HepG2 (cell line): ENCODE data around the gene FAM83C. TPM values are rescaled to one million over a fixed set of nuclear protein-coding genes. Genes with fewer than 3 reads are reported as not detected.
A peak's percentile ranks its signal among the peaks of the same experiment; 100 is the strongest.

Experiments
- ATAC-seq: fragments of 200-7000 bp; cut with Tn5 transposase; 3 replicates; pipeline ENCODE4 v1.9.1; 2020; ENCODE audit warnings: mild to moderate bottlenecking, moderate library complexity
- BruUV-seq: library from RNA; stranded (reverse); fragments of 400-500 nt; replicated peaks from 2 replicates; lab custom pipeline; 2021; lab: Mats Ljungman, UMichigan
- CTCF ChIA-PET: fragments of 300-600 bp; formaldehyde crosslinking; extraction: SDS; loops from one replicate; lab custom pipeline; 2021; ENCODE audit warnings: low total read pairs, inconsistent platforms, low intra/inter-chr PET ratio; lab: Yijun Ruan, JAX
- POLR2A ChIA-PET: fragments of 350-600 bp; sonication (Branson Sonifier 250); formaldehyde crosslinking; loops from one replicate; lab custom pipeline; 2020; ENCODE audit warnings: antibody characterized with exemption, inconsistent platforms; lab: Yijun Ruan, JAX
- DNase-seq: peaks from one replicate; pipeline ENCODE4 v3.0.0-alpha.2; 2015; ENCODE audit warnings: low spot score
- FAIRE-seq: peaks from 3 replicates; lab custom pipeline; 2011; peaks lifted over from hg19 to GRCh38; lab: Jason Lieb, UNC
- H2AFZ ChIP-seq: one replicate; pipeline ENCODE4 v1.6.1; 2011; ENCODE audit warnings: low read length, inconsistent platforms
- H3K27ac ChIP-seq: fragments of 300-600 bp; 3 replicates; pipeline ENCODE4 v1.8.0; 2011; ENCODE audit warnings: mixed run types, mild to moderate bottlenecking, mixed read lengths, low read length, inconsistent platforms; ENCODE audit not compliant: insufficient read depth; ENCODE audit errors: extremely low read length
- H3K27me3 ChIP-seq, 2 experiments: fragments of 200-600 bp in 1 of 2; 2 replicates in 1 of 2; 3 replicates in 1 of 2; pipeline versions ENCODE4 v1.6.0 to v1.8.0; 2011; ENCODE audit warnings: low read length in 2 of 2, mild to moderate bottlenecking in 2 of 2, moderate library complexity in 2 of 2, inconsistent platforms in 1 of 2; ENCODE audit not compliant: insufficient read depth in 2 of 2, control insufficient read depth in 1 of 2
- H3K36me3 ChIP-seq, 2 experiments: fragments of 200-600 bp in 1 of 2; replicated peaks in 1 of 2; 2 replicates in 1 of 2; 3 replicates in 1 of 2; pipeline versions ENCODE4 v1.5.1 to v1.8.0; 2011; ENCODE audit warnings: low read length in 2 of 2, inconsistent platforms in 1 of 2; ENCODE audit not compliant: insufficient read depth in 2 of 2, control insufficient read depth in 1 of 2
- H3K4me1 ChIP-seq: 2 replicates; pipeline ENCODE4 v1.5.1; 2012; ENCODE audit warnings: low read length, inconsistent platforms; ENCODE audit not compliant: insufficient read depth
- H3K4me2 ChIP-seq: 2 replicates; pipeline ENCODE4 v1.6.0; 2011; ENCODE audit warnings: low read depth, low read length, inconsistent platforms
- H3K4me3 ChIP-seq, 3 experiments: fragments of 200-600 bp in 1 of 3; sonication (generic), shearing (Covaris generic) in 1 of 3; replicated peaks in 1 of 3; 2 replicates each; pipeline ENCODE4 v1.5.1; 2011 to 2016; ENCODE audit warnings: low read length in 3 of 3, inconsistent platforms in 2 of 3, low read depth in 2 of 3, mild to moderate bottlenecking in 2 of 3, control low read depth in 1 of 3, mixed read lengths in 1 of 3; ENCODE audit not compliant: insufficient read depth in 1 of 3
- H3K79me2 ChIP-seq: one replicate; pipeline ENCODE4 v1.6.1; 2011; ENCODE audit warnings: low read length, inconsistent platforms; ENCODE audit not compliant: insufficient read depth
- H3K9ac ChIP-seq: 2 replicates; pipeline ENCODE4 v1.6.0; 2011; ENCODE audit warnings: mild to moderate bottlenecking, low read depth, low read length, inconsistent platforms; ENCODE audit not compliant: insufficient read depth
- H3K9me3 ChIP-seq: 2 replicates; pipeline ENCODE4 v1.5.1; 2012; ENCODE audit warnings: mild to moderate bottlenecking, low read length
- H4K20me1 ChIP-seq: 2 replicates; pipeline ENCODE4 v1.6.0; 2011; ENCODE audit warnings: inconsistent platforms, mild to moderate bottlenecking, low read length, moderate library complexity; ENCODE audit not compliant: insufficient read depth
- ZFP36 ChIP-seq: fragments of 150-350 bp; IDR thresholded peaks from 2 replicates; pipeline ENCODE4 v1.6.1; 2018; ENCODE audit warnings: borderline replicate concordance, low read length, low read depth; ENCODE audit not compliant: partially characterized antibody
- ZMYM2 ChIP-seq: sonication (generic); formaldehyde crosslinking; IDR thresholded peaks from 2 replicates; pipeline ENCODE4 v1.8.0; 2022; ENCODE audit warnings: mild to moderate bottlenecking, missing genetic modification reagents
- WGBS: methylation state at CpG from one replicate; pipeline ENCODE4 v1.1.6; 2017; ENCODE audit warnings: low lambda C conversion rate; 5-methylcytosine and 5-hydroxymethylcytosine counted together
- in situ Hi-C: cut with HindIII; loops from 2 replicates; pipeline ENCODE4 v1.10.0; 2017; ENCODE audit warnings: low pct_unique_long_range_greater_than_20kb; ENCODE audit not compliant: extremely low pct_ligation_motif_present
- intact Hi-C: fragments of 100-400 bp; cut with micrococcal nuclease; formaldehyde crosslinking; loops from one replicate; pipeline ENCODE4 v1.10.0; 2022; ENCODE audit not compliant: unreplicated experiment
- polyA plus RNA-seq, 8 experiments: library from polyadenylated mRNA; depleted of rRNA in 3 of 8; stranded (reverse) in 7 of 8; unstranded in 1 of 8; fragments of >200 nt; fragmentation: Illumina TruSeq in 4 of 8; extraction: Trizol in 4 of 8; gene quantifications; 2 replicates each; pipeline versions ENCODE4 v1.2.1 to v1.2.3, GENCODE V29; 2011 to 2016; ENCODE audit warnings: low read depth in 4 of 8, missing spikeins in 1 of 8, mixed read lengths in 1 of 8; ENCODE audit not compliant: insufficient read depth in 1 of 8
- total RNA-seq, 5 experiments: library from RNA; depleted of rRNA; stranded (reverse); fragments of >200 nt; fragmentation: Illumina TruSeq; extraction: Trizol; gene quantifications; 2 replicates each; pipeline ENCODE4 v1.2.3, GENCODE V29; 2016; ENCODE audit warnings: low read depth in 1 of 5
- TF ChIP-seq, protein P1 (sequence below): sonication (generic); formaldehyde crosslinking; IDR thresholded peaks from 2 replicates; pipeline ENCODE4 v1.5.0; 2020; ENCODE audit warnings: mild to moderate bottlenecking, missing genetic modification reagents, borderline replicate concordance
- TF ChIP-seq, protein P2 (sequence below), 2 experiments: sonication (generic) in 1 of 2; formaldehyde crosslinking in 1 of 2; IDR thresholded peaks; 2 replicates each; pipeline versions ENCODE4 v1.4.0 to v1.6.1; 2016 to 2020; ENCODE audit warnings: borderline replicate concordance in 1 of 2, low read depth in 1 of 2, mild to moderate bottlenecking in 1 of 2, missing genetic modification reagents in 1 of 2

FAM83C gene
- total and polyA plus RNA-seq, 2 of the 13 experiments (the other 11 are each of a cell fraction or from before 2014, with no cell fraction given), result 0.04 TPM; not detected in 1

GRCh38 chr20:35303382-35303734, 11.1 kb upstream of the FAM83C start:
- H3K4me2 ChIP-seq, result no peak overlapping the region
- H3K9ac ChIP-seq, result no peak overlapping the region
- H3K27ac ChIP-seq, result no peak overlapping the region
- in situ Hi-C loops, result loop anchor here (5.0 kb wide), 1 partner anchor 144 kb away; no protein-coding TSS in a partner anchor
- no peak for FAIRE-seq
- 85% methylated on average over 11 of the region's 11 CpGs for WGBS
- no peaks in the 10 kb centered on the region for H3K9me3 ChIP-seq
- no peaks in the 10 kb centered on the region; a peak in 1 of 5 replicates for H3K27me3 ChIP-seq
- no peak for ATAC-seq
- peaks cover 12 to 30% of the 10 kb centered on the region in 2 experiments; a peak in 4 of 5 replicates for H3K36me3 ChIP-seq
- BruUV-seq, result no TSS peak
- no peaks in the 10 kb centered on the region for H4K20me1 ChIP-seq
- TF ChIP-seq, protein P1, sequence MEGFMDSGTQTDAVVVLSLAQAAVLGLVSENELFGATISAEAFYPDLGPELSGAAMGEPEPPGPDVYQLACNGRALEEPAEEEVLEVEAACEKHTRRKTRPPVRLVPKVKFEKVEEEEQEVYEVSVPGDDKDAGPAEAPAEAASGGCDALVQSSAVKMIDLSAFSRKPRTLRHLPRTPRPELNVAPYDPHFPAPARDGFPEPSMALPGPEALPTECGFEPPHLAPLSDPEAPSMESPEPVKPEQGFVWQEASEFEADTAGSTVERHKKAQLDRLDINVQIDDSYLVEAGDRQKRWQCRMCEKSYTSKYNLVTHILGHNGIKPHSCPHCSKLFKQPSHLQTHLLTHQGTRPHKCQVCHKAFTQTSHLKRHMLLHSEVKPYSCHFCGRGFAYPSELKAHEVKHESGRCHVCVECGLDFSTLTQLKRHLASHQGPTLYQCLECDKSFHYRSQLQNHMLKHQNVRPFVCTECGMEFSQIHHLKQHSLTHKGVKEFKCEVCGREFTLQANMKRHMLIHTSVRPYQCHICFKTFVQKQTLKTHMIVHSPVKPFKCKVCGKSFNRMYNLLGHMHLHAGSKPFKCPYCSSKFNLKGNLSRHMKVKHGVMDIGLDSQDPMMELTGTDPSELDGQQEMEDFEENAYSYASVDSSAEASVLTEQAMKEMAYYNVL, result 0 out of 2 replicates have a peak, but pooled peaks have one; percentile 11
- TF ChIP-seq, protein P2, sequence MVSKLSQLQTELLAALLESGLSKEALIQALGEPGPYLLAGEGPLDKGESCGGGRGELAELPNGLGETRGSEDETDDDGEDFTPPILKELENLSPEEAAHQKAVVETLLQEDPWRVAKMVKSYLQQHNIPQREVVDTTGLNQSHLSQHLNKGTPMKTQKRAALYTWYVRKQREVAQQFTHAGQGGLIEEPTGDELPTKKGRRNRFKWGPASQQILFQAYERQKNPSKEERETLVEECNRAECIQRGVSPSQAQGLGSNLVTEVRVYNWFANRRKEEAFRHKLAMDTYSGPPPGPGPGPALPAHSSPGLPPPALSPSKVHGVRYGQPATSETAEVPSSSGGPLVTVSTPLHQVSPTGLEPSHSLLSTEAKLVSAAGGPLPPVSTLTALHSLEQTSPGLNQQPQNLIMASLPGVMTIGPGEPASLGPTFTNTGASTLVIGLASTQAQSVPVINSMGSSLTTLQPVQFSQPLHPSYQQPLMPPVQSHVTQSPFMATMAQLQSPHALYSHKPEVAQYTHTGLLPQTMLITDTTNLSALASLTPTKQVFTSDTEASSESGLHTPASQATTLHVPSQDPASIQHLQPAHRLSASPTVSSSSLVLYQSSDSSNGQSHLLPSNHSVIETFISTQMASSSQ (IDR thresholded peaks at IDR 0.05; ENCODE audit: low read depth), result 0 out of 2 replicates have a peak, but pooled peaks have one; percentile 9
- TF ChIP-seq, protein P2 (CRISPR knock-in tag; IDR thresholded peaks at IDR 0.05; ENCODE audit: borderline replicate concordance), result no peak
- 0 out of 2 replicates have a peak, but pooled peaks have one; percentile 32 for TF ChIP-seq ZMYM2 (CRISPR knock-in tag)
- TF ChIP-seq ZFP36, result no peak
- POLR2A ChIA-PET, result interaction anchor here (1.0 to 6.5 kb wide), 9 partner anchors 13 to 152 kb away, joined by 3 to 78 read pairs (median 26); partner anchors contain the start of genes CEP250 and EIF6
- intact Hi-C loops, result loop anchor here (1.0 kb wide), 1 partner anchor 144 kb away; no protein-coding TSS in a partner anchor
- CTCF ChIA-PET, result interaction anchor here (1.2 to 6.9 kb wide), 5 partner anchors 18 to 144 kb away, joined by 3 to 204 read pairs (median 24); partner anchors contain the start of gene GDF5
- H3K79me2 ChIP-seq, result no peaks in the 10 kb centered on the region
- no peak overlapping the region for H3K4me3 ChIP-seq
- peaks cover 49% of the 10 kb centered on the region for H3K4me1 ChIP-seq
- no peak overlapping the region for H2AFZ ChIP-seq
- DNase-seq, result no peak
